Caco-2 (cell line): ENCODE results near the gene EAF1. TPM values are rescaled to one million over a fixed set of nuclear protein-coding genes. Genes with fewer than 3 reads are reported as not detected.
"Not testable (repeated sequence)": the region's sequence is repeated elsewhere in the genome, so short reads cannot be mapped to it uniquely, and the experiment has no call there.

Experiments used
- BruUV-seq: library from RNA; stranded (reverse); fragments of 400-500 nt; replicated peaks from 2 replicates; lab custom pipeline; 2021; lab: Mats Ljungman, UMichigan
- CTCF ChIA-PET: fragments of 300-600 bp; sonication (Branson Sonifier 250); formaldehyde crosslinking; loops from one replicate; lab custom pipeline; 2022; ENCODE audit warnings: antibody characterized with exemption; lab: Charles Lee
- POLR2A ChIA-PET: fragments of 300-600 bp; sonication (Branson Sonifier 250); formaldehyde crosslinking; loops from one replicate; lab custom pipeline; 2022; ENCODE audit warnings: antibody characterized with exemption; lab: Charles Lee
- DNase-seq, 2 experiments: peaks; one replicate each; pipeline versions ENCODE4 v3.0.0 to v3.0.0-alpha.2; 2020 to 2022
- H3K27me3 ChIP-seq: replicated peaks from 2 replicates; pipeline ENCODE4 v1.6.0; 2011; ENCODE audit warnings: low read length; ENCODE audit not compliant: control insufficient read depth, insufficient read depth
- H3K36me3 ChIP-seq: 2 replicates; pipeline ENCODE4 v1.5.1; 2011; ENCODE audit warnings: low read length; ENCODE audit not compliant: control insufficient read depth, insufficient read depth
- H3K4me1 ChIP-seq: fragments of 250-450 bp; sonication (Bioruptor Pico); 2 replicates; pipeline ENCODE4 v1.5.1; 2020; ENCODE audit warnings: mild to moderate bottlenecking
- H3K4me3 ChIP-seq: 2 replicates; pipeline ENCODE4 v1.5.1; 2011; ENCODE audit warnings: low read depth, mild to moderate bottlenecking, control low read depth, low read length
- H3K9me3 ChIP-seq: fragments of 250-450 bp; sonication (Bioruptor Pico); 2 replicates; pipeline ENCODE4 v1.5.1; 2020; ENCODE audit warnings: mild to moderate bottlenecking, moderate library complexity
- H3K27ac Mint-ChIP-seq: one replicate; pipeline ENCODE4 v1.8.0; 2022; ENCODE audit warnings: mixed read lengths; ENCODE audit not compliant: unreplicated experiment
- H3K27me3 Mint-ChIP-seq: one replicate; pipeline ENCODE4 v1.8.0; 2022; ENCODE audit warnings: mixed read lengths; ENCODE audit not compliant: insufficient read depth, unreplicated experiment
- H3K36me3 Mint-ChIP-seq: one replicate; pipeline ENCODE4 v1.8.0; 2022; ENCODE audit warnings: mild to moderate bottlenecking, mixed read lengths; ENCODE audit not compliant: insufficient read depth, unreplicated experiment
- H3K4me1 Mint-ChIP-seq: one replicate; pipeline ENCODE4 v1.8.0; 2022; ENCODE audit warnings: low read depth, mixed read lengths; ENCODE audit not compliant: unreplicated experiment
- H3K4me3 Mint-ChIP-seq: one replicate; pipeline ENCODE4 v1.8.0; 2022; ENCODE audit warnings: mild to moderate bottlenecking, moderate library complexity, mixed read lengths; ENCODE audit not compliant: unreplicated experiment
- H3K9me3 Mint-ChIP-seq: one replicate; pipeline ENCODE4 v1.8.0; 2022; ENCODE audit warnings: mixed read lengths; ENCODE audit not compliant: unreplicated experiment
- CTCF ChIP-seq, 2 experiments: fragments of 200-600 bp in 1 of 2; IDR thresholded peaks; 1 replicate in 1 of 2; 2 replicates in 1 of 2; pipeline versions ENCODE4 v1.5.1 to v1.8.0; 2011 to 2022; ENCODE audit warnings: antibody characterized with exemption in 1 of 2, control low read depth in 1 of 2, inconsistent platforms in 1 of 2, low read depth in 1 of 2, low read length in 1 of 2, mild to moderate bottlenecking in 1 of 2, moderate library complexity in 1 of 2; ENCODE audit not compliant: insufficient read depth in 1 of 2, severe bottlenecking in 1 of 2, unreplicated experiment in 1 of 2
- intact Hi-C: fragments of 100-400 bp; cut with micrococcal nuclease; formaldehyde crosslinking; loops from one replicate; pipeline ENCODE4 v1.10.0; 2022; ENCODE audit not compliant: unreplicated experiment
- total RNA-seq: library from RNA; stranded (reverse); gene quantifications from 2 replicates; pipeline ENCODE4 v1.2.3, GENCODE V29; 2022

Gene EAF1
- total RNA-seq, 1 experiment from 2014 or later: 33.5 TPM

- TF ChIP-seq CTCF (IDR thresholded peaks at IDR 0.05; ENCODE audit: insufficient read depth in 1 of 2, low read depth in 1 of 2, low read length in 1 of 2, severe bottlenecking in 1 of 2, unreplicated experiment in 1 of 2): no peak
- intact Hi-C loops: no loop called here
- Histone ChIP-seq H3K9me3 (no peaks in the 10 kb centered on the region), H3K4me1 (no peaks in the 10 kb centered on the region), H3K36me3 (no peaks in the 10 kb centered on the region), H3K4me3 (no peak overlapping the region), H3K27me3 (no peaks in the 10 kb centered on the region)
- Mint-ChIP-seq H3K9me3 (no peaks in the 10 kb centered on the region), H3K27me3 (peaks cover 8% of the 10 kb centered on the region), H3K27ac (no peak overlapping the region), H3K4me3 (no peak overlapping the region), H3K36me3 (no peaks in the 10 kb centered on the region), H3K4me1 (no peaks in the 10 kb centered on the region)
- DNase-seq: no peak
- POLR2A ChIA-PET: no interaction called here
- no TSS peak for BruUV-seq
- CTCF ChIA-PET: no interaction called here
Observed at GRCh38 chr3:15479400-15480224, 52.2 kb downstream of the EAF1 start.

- H3K4me1 ChIP-seq, H3K36me3 Mint-ChIP-seq, H3K27me3 ChIP-seq, DNase-seq, H3K27ac Mint-ChIP-seq, H3K27me3 Mint-ChIP-seq, BruUV-seq, H3K9me3 Mint-ChIP-seq, H3K4me1 Mint-ChIP-seq, H3K4me3 Mint-ChIP-seq, CTCF ChIA-PET, H3K4me3 ChIP-seq, POLR2A ChIA-PET, H3K36me3 ChIP-seq, intact Hi-C loops, H3K9me3 ChIP-seq: not testable (repeated sequence)
Observed at GRCh38 chr3:15484551-15484950, 57.2 kb downstream of the EAF1 start.

GRCh38 chr3:15486020-15486419 is 58.6 kb downstream of the EAF1 start:
- Mint-ChIP-seq H3K4me1 (no peaks in the 10 kb centered on the region), H3K4me3 (no peak overlapping the region), H3K9me3 (no peaks in the 10 kb centered on the region), H3K27me3 (peaks cover 8% of the 10 kb centered on the region), H3K27ac (no peak overlapping the region), H3K36me3 (no peaks in the 10 kb centered on the region)
- Histone ChIP-seq H3K9me3 (no peaks in the 10 kb centered on the region), H3K36me3 (no peaks in the 10 kb centered on the region), H3K4me3 (no peak overlapping the region), H3K27me3 (no peaks in the 10 kb centered on the region), H3K4me1 (no peaks in the 10 kb centered on the region)
- no TSS peak for BruUV-seq
- DNase-seq: no peak
- ChIA-PET CTCF (no interaction called here), POLR2A (no interaction called here)
- intact Hi-C loops: no loop called here
- TF ChIP-seq CTCF (IDR thresholded peaks at IDR 0.05; ENCODE audit: insufficient read depth in 1 of 2, low read depth in 1 of 2, low read length in 1 of 2, severe bottlenecking in 1 of 2, unreplicated experiment in 1 of 2): no peak
